H9 (cell line): Measurements from ENCODE around the gene KIAA1614. TPM values are rescaled to one million over a fixed set of nuclear protein-coding genes. Genes with fewer than 3 reads are reported as not detected.

Source experiments
- DNase-seq: peaks from one replicate; pipeline ENCODE4 v3.0.0-alpha.2; 2017
- H2AFZ ChIP-seq: one replicate; pipeline ENCODE4 v1.6.1; 2013; ENCODE audit warnings: mild to moderate bottlenecking, low read length, control low read depth, moderate library complexity
- H2AK5ac ChIP-seq: 2 replicates; pipeline ENCODE4 v1.6.1; 2013; ENCODE audit warnings: low read length, control low read depth, mixed read lengths; ENCODE audit not compliant: insufficient read length
- H2BK120ac ChIP-seq: one replicate; pipeline ENCODE4 v1.6.1; 2013; ENCODE audit warnings: low read depth, mild to moderate bottlenecking, low read length, control low read depth, inconsistent platforms; ENCODE audit not compliant: poor library complexity, severe bottlenecking
- H2BK12ac ChIP-seq: 2 replicates; pipeline ENCODE4 v1.6.1; 2013; ENCODE audit warnings: low read length, control low read depth, mixed read lengths, low read depth; ENCODE audit not compliant: insufficient read length
- H2BK15ac ChIP-seq: 2 replicates; pipeline ENCODE4 v1.6.1; 2013; ENCODE audit warnings: low read depth, low read length, control low read depth
- H2BK20ac ChIP-seq: one replicate; pipeline ENCODE4 v1.6.1; 2013; ENCODE audit warnings: low read depth, mild to moderate bottlenecking, low read length, control low read depth, inconsistent platforms; ENCODE audit not compliant: poor library complexity, severe bottlenecking
- H2BK5ac ChIP-seq: 2 replicates; pipeline ENCODE4 v1.6.1; 2013; ENCODE audit warnings: low read length, control low read depth, mixed read lengths; ENCODE audit not compliant: insufficient read length
- H3K14ac ChIP-seq: 2 replicates; pipeline ENCODE4 v1.6.1; 2013; ENCODE audit warnings: low read length, control low read depth; ENCODE audit not compliant: insufficient read depth
- H3K18ac ChIP-seq: 2 replicates; pipeline ENCODE4 v1.6.1; 2013; ENCODE audit warnings: low read depth, mild to moderate bottlenecking, mixed read lengths, low read length, control low read depth; ENCODE audit not compliant: insufficient read length
- H3K23ac ChIP-seq: 2 replicates; pipeline ENCODE4 v1.6.1; 2013; ENCODE audit warnings: low read length, control low read depth, mixed read lengths, low read depth; ENCODE audit not compliant: insufficient read length
- H3K23me2 ChIP-seq: 2 replicates; pipeline ENCODE4 v1.6.1; 2013; ENCODE audit warnings: low read depth, mild to moderate bottlenecking, mixed read lengths, low read length, control low read depth; ENCODE audit not compliant: insufficient read length, poor library complexity, severe bottlenecking
- H3K27ac ChIP-seq: 2 replicates; pipeline ENCODE4 v1.5.1; 2013; ENCODE audit warnings: low read length, control low read depth, mixed read lengths, low read depth; ENCODE audit not compliant: insufficient read length
- H3K27me3 ChIP-seq: 2 replicates; pipeline ENCODE4 v1.6.1; 2013; ENCODE audit warnings: low read length, control low read depth, inconsistent platforms; ENCODE audit not compliant: insufficient read depth
- H3K4ac ChIP-seq: 2 replicates; pipeline ENCODE4 v1.6.1; 2013; ENCODE audit warnings: low read depth, mild to moderate bottlenecking, control low read depth, inconsistent platforms, low read length, moderate library complexity
- H3K4me1 ChIP-seq: 2 replicates; pipeline ENCODE4 v1.6.1; 2013; ENCODE audit warnings: low read length, control low read depth, inconsistent platforms; ENCODE audit not compliant: insufficient read depth
- H3K4me2 ChIP-seq: 2 replicates; pipeline ENCODE4 v1.6.1; 2013; ENCODE audit warnings: low read length, control low read depth, mixed read lengths; ENCODE audit not compliant: insufficient read length, insufficient read depth
- H3K56ac ChIP-seq: 2 replicates; pipeline ENCODE4 v1.6.1; 2013; ENCODE audit warnings: low read depth, mild to moderate bottlenecking, mixed read lengths, low read length, control low read depth; ENCODE audit not compliant: insufficient read length
- H3K79me1 ChIP-seq: 2 replicates; pipeline ENCODE4 v1.6.1; 2013; ENCODE audit warnings: low read depth, mild to moderate bottlenecking, moderate library complexity, low read length, control low read depth, inconsistent platforms; ENCODE audit not compliant: insufficient read depth, poor library complexity, severe bottlenecking
- H3K79me2 ChIP-seq: 2 replicates; pipeline ENCODE4 v1.6.1; 2013; ENCODE audit warnings: low read length, control low read depth, inconsistent platforms; ENCODE audit not compliant: insufficient read depth
- H3K9ac ChIP-seq: 2 replicates; pipeline ENCODE4 v1.6.1; 2013; ENCODE audit warnings: low read length, control low read depth, mixed read lengths; ENCODE audit not compliant: insufficient read length; ENCODE audit errors: extremely low read depth
- H3K9me3 ChIP-seq: one replicate; pipeline ENCODE4 v1.6.1; 2013; ENCODE audit warnings: low read depth, low read length, inconsistent platforms; ENCODE audit not compliant: control insufficient read depth
- H3T11ph ChIP-seq: one replicate; pipeline ENCODE4 v1.6.1; 2013; ENCODE audit warnings: mild to moderate bottlenecking, low read length, control low read depth, inconsistent platforms
- H4K20me1 ChIP-seq: one replicate; pipeline ENCODE4 v1.6.1; 2013; ENCODE audit not compliant: control insufficient read depth, insufficient read length, insufficient read depth
- H4K5ac ChIP-seq: 2 replicates; pipeline ENCODE4 v1.6.1; 2013; ENCODE audit warnings: low read depth, mild to moderate bottlenecking, mixed read lengths, low read length, control low read depth; ENCODE audit not compliant: insufficient read length
- H4K8ac ChIP-seq: replicated peaks from 2 replicates; pipeline ENCODE4 v1.6.1; 2013; ENCODE audit warnings: low read length, control low read depth, mixed read lengths, low read depth; ENCODE audit not compliant: insufficient read length
- H4K91ac ChIP-seq: 2 replicates; pipeline ENCODE4 v1.6.1; 2013; ENCODE audit warnings: low read depth, mild to moderate bottlenecking, moderate library complexity, mixed read lengths, low read length, control low read depth; ENCODE audit not compliant: insufficient read length
- H3K27ac Mint-ChIP-seq, 3 experiments: 2 replicates in 2 of 3; 3 replicates in 1 of 3; pipeline ENCODE4 v1.8.0; 2020 to 2021; ENCODE audit warnings: mixed read lengths in 3 of 3, mild to moderate bottlenecking in 1 of 3, moderate library complexity in 1 of 3
- H3K27me3 Mint-ChIP-seq: 2 replicates; pipeline ENCODE4 v1.8.0; 2021; ENCODE audit warnings: low read depth, mild to moderate bottlenecking, moderate library complexity, mixed read lengths
- H3K36me3 Mint-ChIP-seq, 3 experiments: 2 replicates in 2 of 3; 3 replicates in 1 of 3; pipeline ENCODE4 v1.8.0; 2020 to 2021; ENCODE audit warnings: low read depth in 3 of 3, mixed read lengths in 3 of 3; ENCODE audit not compliant: insufficient read depth in 1 of 3
- H3K4me1 Mint-ChIP-seq, 2 experiments: 2 replicates each; pipeline ENCODE4 v1.8.0; 2020; ENCODE audit warnings: mixed read lengths in 2 of 2
- H3K4me3 Mint-ChIP-seq, 2 experiments: 2 replicates in 1 of 2; 3 replicates in 1 of 2; pipeline ENCODE4 v1.8.0; 2020 to 2021; ENCODE audit warnings: mild to moderate bottlenecking in 2 of 2, mixed read lengths in 2 of 2, moderate library complexity in 1 of 2
- H3K9me3 Mint-ChIP-seq, 2 experiments: 2 replicates in 1 of 2; 3 replicates in 1 of 2; pipeline ENCODE4 v1.8.0; 2020; ENCODE audit warnings: mild to moderate bottlenecking in 2 of 2, mixed read lengths in 2 of 2, moderate library complexity in 1 of 2
- CTCF ChIP-seq: fragments of 200-600 bp; sonication (generic); conservative IDR thresholded peaks from 3 replicates; pipeline ENCODE4 v1.8.0; 2021; ENCODE audit warnings: antibody characterized with exemption, mild to moderate bottlenecking
- WGBS: extraction: QIAGEN DNeasy Blood & Tissue Kit; methylation state at CpG from one replicate; pipeline ENCODE4 v1.1.7; 2013; ENCODE audit warnings: missing lambda C conversion rate, low lambda C conversion rate, mixed read lengths; ENCODE audit not compliant: insufficient read length; ENCODE audit errors: extremely low coverage; 5-methylcytosine and 5-hydroxymethylcytosine counted together
- total RNA-seq: library from RNA; stranded (reverse); gene quantifications from 2 replicates; pipeline ENCODE4 v1.2.1, GENCODE V29; 2021

Gene KIAA1614
- total RNA-seq, 1 experiment from 2014 or later, result 1.3 TPM

GRCh38 chr1:180936110-180937011 is 23.7 kb downstream of the KIAA1614 start:
- Mint-ChIP-seq H3K9me3 (no peaks in the 10 kb centered on the region), H3K27ac (peak overlapping the region in 1 of 3 experiments; percentile 62; a peak in 2 of 7 replicates), H3K4me3 (no peak overlapping the region), H3K36me3 (peaks cover 0 to 2% (median 0%) of the 10 kb centered on the region in 3 experiments; a peak in 1 of 7 replicates), H3K27me3 (peaks cover 13% of the 10 kb centered on the region), H3K4me1 (peaks cover 10 to 15% of the 10 kb centered on the region in 2 experiments)
- Histone ChIP-seq H2BK12ac (no peak overlapping the region), H3K18ac (no peak overlapping the region), H3K9ac (no peak overlapping the region), H2BK20ac (no peak overlapping the region), H4K5ac (no peak overlapping the region), H3K14ac (peak overlapping the region; percentile 46; the same call in 1 of the 2 replicates), H2BK5ac (no peak overlapping the region), H2AK5ac (no peak overlapping the region), H3K4ac (no peak overlapping the region), H4K20me1 (no peaks in the 10 kb centered on the region), H3K23ac (no peak overlapping the region), H3T11ph (no peak overlapping the region), H4K91ac (no peak overlapping the region), H2AFZ (no peak overlapping the region), H3K4me1 (no peaks in the 10 kb centered on the region; the same call in 1 of the 2 replicates), H3K27me3 (no peaks in the 10 kb centered on the region), H3K79me2 (no peaks in the 10 kb centered on the region), H3K27ac (no peak overlapping the region), H3K9me3 (no peaks in the 10 kb centered on the region), H2BK15ac (no peak overlapping the region), H2BK120ac (no peak overlapping the region), H3K56ac (no peak overlapping the region), H3K4me2 (no peak overlapping the region), H3K79me1 (no peaks in the 10 kb centered on the region), H3K23me2 (no peaks in the 10 kb centered on the region), H4K8ac (no peak overlapping the region)
- WGBS, result no CpG with 5 or more reads among the region's 28 CpGs
- no peak for DNase-seq
- TF ChIP-seq CTCF, result no peak
